T-helper 17 cell (primary cell): ENCODE results near the gene HILPDA. TPM values are rescaled to one million over a fixed set of nuclear protein-coding genes. Genes with fewer than 3 reads are reported as not detected.
A peak's percentile ranks its signal among the peaks of the same experiment; 100 is the strongest.
"Not testable (repeated sequence)": the region's sequence is repeated elsewhere in the genome, so short reads cannot be mapped to it uniquely, and the experiment has no call there.

ENCODE experiments used
- ATAC-seq: fragments of 150-1000 bp; cut with Tn5 transposase; 2 replicates; pipeline ENCODE4 v1.10.0; 2021; ENCODE audit warnings: mild to moderate bottlenecking, moderate library complexity
- DNase-seq, 3 donors: peaks; one replicate each; pipeline versions ENCODE4 v3.0.0 to v3.0.0-alpha.2; 2020 to 2021
- H3K9me3 ChIP-seq: one replicate; pipeline ENCODE4 v1.7.0; 2013; ENCODE audit warnings: low read length, mild to moderate bottlenecking; ENCODE audit not compliant: control insufficient read depth, poor library complexity, severe bottlenecking
- H3K27ac Mint-ChIP-seq: one replicate; pipeline ENCODE4 v1.8.0; 2022; ENCODE audit warnings: mild to moderate bottlenecking, moderate library complexity, mixed read lengths
- H3K27me3 Mint-ChIP-seq: one replicate; pipeline ENCODE4 v1.8.0; 2022; ENCODE audit warnings: mixed read lengths
- H3K36me3 Mint-ChIP-seq: one replicate; pipeline ENCODE4 v1.8.0; 2022; ENCODE audit warnings: low read depth, mixed read lengths
- H3K4me1 Mint-ChIP-seq: one replicate; pipeline ENCODE4 v1.8.0; 2022; ENCODE audit warnings: mild to moderate bottlenecking, mixed read lengths
- H3K4me3 Mint-ChIP-seq: one replicate; pipeline ENCODE4 v1.8.0; 2022; ENCODE audit warnings: mild to moderate bottlenecking, moderate library complexity, mixed read lengths
- total RNA-seq, 4 donors: library from RNA in 2 of 4; stranded (reverse) in 2 of 4; gene quantifications; one replicate each; pipeline ENCODE4 v1.2.3 and lab custom pipeline; 2022 to 2026

Gene HILPDA
- total RNA-seq, 2 donors from 2014 or later: 0.96 to 1.1 TPM

- Mint-ChIP-seq H3K27me3 (no peaks in the 10 kb centered on the region), H3K36me3 (no peaks in the 10 kb centered on the region), H3K4me3 (no peak overlapping the region), H3K27ac (peak overlapping the region; percentile 51), H3K4me1 (peaks cover 23% of the 10 kb centered on the region)
- DNase-seq: peak; percentile 41 to 54 (median 50)
- no peaks in the 10 kb centered on the region for H3K9me3 ChIP-seq
- peak; percentile 52 for ATAC-seq
Observed at GRCh38 chr7:128459394-128459878, 3.8 kb downstream of the HILPDA start.

- DNase-seq: no peak
Observed at GRCh38 chr7:128462460-128462859, 6.8 kb downstream of the HILPDA start.

GRCh38 chr7:128463345-128463744 lies 7.7 kb downstream of the HILPDA start:
- not testable (repeated sequence) for H3K27me3 Mint-ChIP-seq, H3K9me3 ChIP-seq, H3K4me1 Mint-ChIP-seq, H3K36me3 Mint-ChIP-seq, H3K4me3 Mint-ChIP-seq, H3K27ac Mint-ChIP-seq, ATAC-seq, DNase-seq

More at GRCh38 chr7:128462460-128462859, 6.8 kb downstream of the HILPDA start:
- no peak overlapping the region for H3K27ac Mint-ChIP-seq
- no peaks in the 10 kb centered on the region for H3K27me3 Mint-ChIP-seq
- H3K4me1 Mint-ChIP-seq: peaks cover 11% of the 10 kb centered on the region
- no peak overlapping the region for H3K4me3 Mint-ChIP-seq
- H3K36me3 Mint-ChIP-seq: no peaks in the 10 kb centered on the region
- no peaks in the 10 kb centered on the region for H3K9me3 ChIP-seq
- no peak for ATAC-seq

GRCh38 chr7:128463933-128464332 lies 8.3 kb downstream of the HILPDA start:
- not testable (repeated sequence) for H3K36me3 Mint-ChIP-seq, H3K9me3 ChIP-seq, H3K4me1 Mint-ChIP-seq

GRCh38 chr7:128466871-128467270 lies 11.2 kb downstream of the HILPDA start:
- not testable (repeated sequence) for H3K27ac Mint-ChIP-seq, ATAC-seq, H3K9me3 ChIP-seq, H3K4me3 Mint-ChIP-seq, H3K36me3 Mint-ChIP-seq, DNase-seq, H3K4me1 Mint-ChIP-seq, H3K27me3 Mint-ChIP-seq

More at GRCh38 chr7:128463933-128464332, 8.3 kb downstream of the HILPDA start:
- not testable (repeated sequence) for H3K27ac Mint-ChIP-seq, DNase-seq, H3K27me3 Mint-ChIP-seq, ATAC-seq, H3K4me3 Mint-ChIP-seq

GRCh38 chr7:128476402-128477335 lies 21.0 kb downstream of the HILPDA start, which contains the start of gene METTL2B:
Gene METTL2B, plus strand, starts transcription at chr7:128476748. Its CDS starts 18 bp downstream, at chr7:128476766.
- H3K9me3 ChIP-seq, H3K36me3 Mint-ChIP-seq, H3K27me3 Mint-ChIP-seq: not testable (repeated sequence)
- DNase-seq (peak; percentile 79 to 88 (median 80)), ATAC-seq (peak; percentile 93)
- peaks cover 17% of the 10 kb centered on the region for H3K4me1 Mint-ChIP-seq
- H3K4me3 Mint-ChIP-seq: peak within 1 kb of the TSS; percentile 97
- peak within 1 kb of the TSS; percentile 99 for H3K27ac Mint-ChIP-seq

- H3K27me3 Mint-ChIP-seq, DNase-seq, H3K36me3 Mint-ChIP-seq, ATAC-seq, H3K9me3 ChIP-seq: not testable (repeated sequence)
- H3K4me1 Mint-ChIP-seq: peaks cover 17% of the 10 kb centered on the region
- H3K4me3 Mint-ChIP-seq: peak overlapping the region; percentile 97
- H3K27ac Mint-ChIP-seq: peak overlapping the region; percentile 99
Observed at GRCh38 chr7:128477336-128477690, 21.6 kb downstream of the HILPDA start.

GRCh38 chr7:128479082-128479481 lies 23.4 kb downstream of the HILPDA start:
- H3K36me3 Mint-ChIP-seq, DNase-seq, H3K9me3 ChIP-seq, H3K27ac Mint-ChIP-seq, ATAC-seq, H3K27me3 Mint-ChIP-seq, H3K4me3 Mint-ChIP-seq: not testable (repeated sequence)
- peaks cover 19% of the 10 kb centered on the region for H3K4me1 Mint-ChIP-seq

- not testable (repeated sequence) for H3K27ac Mint-ChIP-seq, DNase-seq
Observed at GRCh38 chr7:128488134-128488533, 32.5 kb downstream of the HILPDA start.

GRCh38 chr7:128497405-128497804 lies 41.7 kb downstream of the HILPDA start:
- DNase-seq (no peak), ATAC-seq (no peak)
- Mint-ChIP-seq H3K4me3 (no peak overlapping the region), H3K27ac (no peak overlapping the region), H3K36me3 (peaks cover 8% of the 10 kb centered on the region), H3K4me1 (no peaks in the 10 kb centered on the region), H3K27me3 (no peaks in the 10 kb centered on the region)
- H3K9me3 ChIP-seq: no peaks in the 10 kb centered on the region

More at GRCh38 chr7:128488134-128488533, 32.5 kb downstream of the HILPDA start:
- not testable (repeated sequence) for ATAC-seq, H3K9me3 ChIP-seq, H3K36me3 Mint-ChIP-seq, H3K27me3 Mint-ChIP-seq, H3K4me3 Mint-ChIP-seq, H3K4me1 Mint-ChIP-seq

- H3K4me1 Mint-ChIP-seq, H3K36me3 Mint-ChIP-seq, H3K4me3 Mint-ChIP-seq, H3K27me3 Mint-ChIP-seq, H3K27ac Mint-ChIP-seq, H3K9me3 ChIP-seq, ATAC-seq, DNase-seq: not testable (repeated sequence)
Observed at GRCh38 chr7:128505416-128505815, 49.7 kb downstream of the HILPDA start.

- not testable (repeated sequence) for H3K4me3 Mint-ChIP-seq, H3K9me3 ChIP-seq, H3K27me3 Mint-ChIP-seq, H3K36me3 Mint-ChIP-seq, DNase-seq, H3K4me1 Mint-ChIP-seq
- peak overlapping the region; percentile 60 for H3K27ac Mint-ChIP-seq
- peak; percentile 57 for ATAC-seq
Observed at GRCh38 chr7:128506819-128507218, 51.1 kb downstream of the HILPDA start.

GRCh38 chr7:128507321-128507993 lies 51.8 kb downstream of the HILPDA start:
- H3K27ac Mint-ChIP-seq: peak overlapping the region; percentile 60
- H3K4me1 Mint-ChIP-seq, ATAC-seq, H3K9me3 ChIP-seq, H3K27me3 Mint-ChIP-seq, H3K36me3 Mint-ChIP-seq, DNase-seq, H3K4me3 Mint-ChIP-seq: not testable (repeated sequence)
